ENCODE data around the gene RRP9.

DNA sequence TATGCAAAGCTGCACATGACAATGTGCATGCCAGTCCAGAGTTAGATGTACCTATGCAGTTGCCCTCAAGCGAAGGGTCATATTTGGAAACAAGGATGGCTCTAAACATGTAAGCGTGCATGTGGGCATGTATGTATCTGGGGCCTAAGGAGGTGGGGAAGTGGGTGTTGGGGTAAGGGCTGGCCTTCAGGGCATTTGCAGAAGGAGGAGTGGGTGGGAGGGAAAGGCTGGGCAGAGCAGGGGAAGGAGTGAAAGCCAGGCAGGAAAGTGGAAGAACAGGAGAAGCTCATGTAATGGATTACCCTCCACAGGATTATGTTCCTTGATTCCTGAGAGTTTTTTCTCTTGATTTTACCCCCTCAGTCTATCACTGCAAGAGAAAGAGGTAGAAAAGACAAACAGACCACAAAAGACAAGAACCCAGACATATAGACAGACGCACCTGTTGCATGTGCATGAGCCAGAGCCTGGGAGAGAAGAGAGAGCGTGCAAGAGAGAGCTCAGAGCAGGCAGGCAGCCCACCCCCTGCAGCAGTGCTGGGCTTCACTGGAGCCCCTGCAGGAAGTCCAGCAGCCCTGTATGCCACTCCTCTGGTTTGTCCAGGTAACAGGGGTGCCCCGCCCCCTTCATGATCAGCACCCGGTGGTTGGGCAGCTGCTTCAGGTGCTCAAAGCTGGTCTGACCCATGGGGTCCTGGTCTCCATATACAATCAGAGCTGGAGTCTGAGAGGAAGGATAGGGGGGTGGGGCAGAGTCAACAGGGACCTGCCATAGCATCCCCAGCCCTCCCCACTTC lies 27.4 kb upstream of the RRP9 start:
- TF ChIP-seq RAD21 (conservative IDR thresholded peaks at IDR 0.05) (no peak), EZH2 (IDR thresholded peaks at IDR 0.05; ENCODE audit: borderline replicate concordance, insufficient read depth, low read length, poor library complexity, severe bottlenecking) (no peak), SMC3 (conservative IDR thresholded peaks at IDR 0.05; ENCODE audit: poor library complexity) (no peak)
- TF ChIP-seq, protein P1, sequence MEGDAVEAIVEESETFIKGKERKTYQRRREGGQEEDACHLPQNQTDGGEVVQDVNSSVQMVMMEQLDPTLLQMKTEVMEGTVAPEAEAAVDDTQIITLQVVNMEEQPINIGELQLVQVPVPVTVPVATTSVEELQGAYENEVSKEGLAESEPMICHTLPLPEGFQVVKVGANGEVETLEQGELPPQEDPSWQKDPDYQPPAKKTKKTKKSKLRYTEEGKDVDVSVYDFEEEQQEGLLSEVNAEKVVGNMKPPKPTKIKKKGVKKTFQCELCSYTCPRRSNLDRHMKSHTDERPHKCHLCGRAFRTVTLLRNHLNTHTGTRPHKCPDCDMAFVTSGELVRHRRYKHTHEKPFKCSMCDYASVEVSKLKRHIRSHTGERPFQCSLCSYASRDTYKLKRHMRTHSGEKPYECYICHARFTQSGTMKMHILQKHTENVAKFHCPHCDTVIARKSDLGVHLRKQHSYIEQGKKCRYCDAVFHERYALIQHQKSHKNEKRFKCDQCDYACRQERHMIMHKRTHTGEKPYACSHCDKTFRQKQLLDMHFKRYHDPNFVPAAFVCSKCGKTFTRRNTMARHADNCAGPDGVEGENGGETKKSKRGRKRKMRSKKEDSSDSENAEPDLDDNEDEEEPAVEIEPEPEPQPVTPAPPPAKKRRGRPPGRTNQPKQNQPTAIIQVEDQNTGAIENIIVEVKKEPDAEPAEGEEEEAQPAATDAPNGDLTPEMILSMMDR (IDR thresholded peaks at IDR 0.05; ENCODE audit: poor library complexity, severe bottlenecking): no peak
